PFSK-1 (cell line): ENCODE measurements around the gene ZNF24.

Experiments used
- FOXP2 ChIP-seq: optimal IDR thresholded peaks from 2 replicates; pipeline ENCODE3; 2011; ENCODE audit warnings: borderline replicate concordance, control low read depth, inconsistent platforms; ENCODE audit not compliant: insufficient read depth; ENCODE audit errors: extremely low read length, extremely low read depth
- POLR2AphosphoS5 ChIP-seq: IDR thresholded peaks from 2 replicates; pipeline ENCODE4 v1.6.1; 2012; ENCODE audit warnings: low read depth, mild to moderate bottlenecking, control low read depth, low read length, moderate library complexity
- REST ChIP-seq, 2 experiments: IDR thresholded peaks; 2 replicates each; pipeline versions ENCODE4 v1.6.1 to v1.8.0; 2011 to 2012; ENCODE audit warnings: low read depth in 2 of 2, low read length in 2 of 2, control low read depth in 1 of 2, inconsistent platforms in 1 of 2, mild to moderate bottlenecking in 1 of 2, moderate library complexity in 1 of 2; ENCODE audit not compliant: insufficient read depth in 1 of 2
- SIN3A ChIP-seq: IDR thresholded peaks from 2 replicates; pipeline ENCODE4 v1.6.1; 2012; ENCODE audit warnings: mild to moderate bottlenecking, low read length, moderate library complexity, borderline replicate concordance; ENCODE audit not compliant: insufficient read depth
- TAF1 ChIP-seq: IDR thresholded peaks from 2 replicates; pipeline ENCODE4 v1.6.1; 2012; ENCODE audit warnings: low read length, control low read depth, borderline replicate concordance; ENCODE audit not compliant: insufficient read depth

Gene ZNF24

DNA sequence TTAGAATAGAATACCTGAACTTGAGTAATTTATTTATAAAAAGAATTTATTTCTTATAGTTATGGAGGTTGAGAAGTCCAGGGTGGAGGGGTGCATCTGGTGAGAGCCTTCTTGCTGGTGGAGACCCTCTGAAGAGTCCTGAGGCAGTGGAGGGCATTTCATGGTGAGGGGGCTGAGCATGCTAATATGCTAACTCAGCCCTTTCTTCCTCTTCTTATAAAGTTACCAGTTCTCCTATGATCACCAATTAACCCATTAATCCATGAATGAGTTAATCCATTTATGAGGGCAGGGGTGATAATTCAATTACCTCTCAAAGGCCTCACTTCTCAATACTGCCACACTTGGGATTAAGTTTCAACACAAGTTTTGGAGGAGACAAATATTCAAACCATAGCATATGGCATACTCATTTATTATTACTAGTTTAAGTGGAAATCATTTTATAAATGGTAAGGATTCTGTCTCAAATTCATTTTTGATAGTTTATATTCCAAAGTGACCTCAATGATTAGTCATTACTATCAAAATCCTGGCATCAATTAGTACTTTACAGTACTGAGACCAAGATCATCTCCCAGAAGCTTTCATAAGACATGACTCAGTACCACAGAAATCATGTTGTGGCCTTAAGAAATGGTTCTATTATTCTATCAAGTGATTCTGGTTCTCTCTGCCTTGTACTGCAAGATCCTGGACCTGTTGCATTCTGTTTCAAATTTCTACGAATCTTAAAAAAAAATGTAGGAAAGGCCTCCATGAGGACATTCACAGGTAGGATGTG, 27.4 kb upstream of the ZNF24 start:
- no peak for TF ChIP-seq TAF1
- TF ChIP-seq SIN3A, result no peak
- TF ChIP-seq REST (IDR thresholded peaks at IDR 0.05; ENCODE audit: insufficient read depth in 1 of 2, low read depth in 2 of 2, low read length in 2 of 2), result no peak
- TF ChIP-seq POLR2AphosphoS5, result no peak
- TF ChIP-seq FOXP2, result no peak

- no peak for TF ChIP-seq FOXP2
- TF ChIP-seq SIN3A, result no peak
- TF ChIP-seq REST (IDR thresholded peaks at IDR 0.05; ENCODE audit: insufficient read depth in 1 of 2, low read depth in 2 of 2, low read length in 2 of 2), result no peak
- no peak for TF ChIP-seq POLR2AphosphoS5
- TF ChIP-seq TAF1, result no peak
Observed at GRCh38 chr18:35369126-35369525, 24.9 kb upstream of the ZNF24 start.

DNA sequence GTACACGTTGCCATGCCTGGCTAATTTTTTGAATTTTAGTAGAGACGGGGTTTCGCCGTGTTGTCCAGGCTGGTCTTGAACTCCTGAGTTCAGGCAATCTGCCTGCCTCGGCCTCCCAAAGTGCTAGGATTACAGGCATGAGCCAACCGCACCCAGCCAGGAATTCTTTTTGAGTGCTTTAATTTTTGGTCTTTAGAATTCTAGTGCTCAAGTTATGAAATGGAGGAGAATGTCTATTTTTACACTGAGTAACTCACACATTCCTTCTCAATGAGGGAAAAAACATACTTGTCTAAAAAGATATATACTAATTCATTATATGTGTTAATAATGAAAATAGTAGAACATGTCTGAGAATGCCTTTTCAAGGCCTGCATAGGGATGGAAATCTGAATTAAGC, 24.4 kb upstream of the ZNF24 start:
- TF ChIP-seq FOXP2 (no peak), REST (IDR thresholded peaks at IDR 0.05; ENCODE audit: insufficient read depth in 1 of 2, low read depth in 2 of 2, low read length in 2 of 2) (no peak), SIN3A (no peak), POLR2AphosphoS5 (no peak), TAF1 (no peak)

GRCh38 chr18:35362531-35362930, 18.3 kb upstream of the ZNF24 start:
- TF ChIP-seq REST (IDR thresholded peaks at IDR 0.05; ENCODE audit: insufficient read depth in 1 of 2, low read depth in 2 of 2, low read length in 2 of 2) (no peak), FOXP2 (no peak), POLR2AphosphoS5 (no peak), SIN3A (no peak), TAF1 (no peak)
